SKM-1 (cell line): Measurements from ENCODE around the gene TVP23C.
"Not testable (repeated sequence)": the region's sequence is repeated elsewhere in the genome, so short reads cannot be mapped to it uniquely, and the experiment has no call there.

Experiments used
- DNase-seq: peaks from one replicate; lab custom pipeline; 2025; ENCODE audit not compliant: unreplicated experiment; lab: John Stamatoyannopoulos, UW

TVP23C gene

DNA sequence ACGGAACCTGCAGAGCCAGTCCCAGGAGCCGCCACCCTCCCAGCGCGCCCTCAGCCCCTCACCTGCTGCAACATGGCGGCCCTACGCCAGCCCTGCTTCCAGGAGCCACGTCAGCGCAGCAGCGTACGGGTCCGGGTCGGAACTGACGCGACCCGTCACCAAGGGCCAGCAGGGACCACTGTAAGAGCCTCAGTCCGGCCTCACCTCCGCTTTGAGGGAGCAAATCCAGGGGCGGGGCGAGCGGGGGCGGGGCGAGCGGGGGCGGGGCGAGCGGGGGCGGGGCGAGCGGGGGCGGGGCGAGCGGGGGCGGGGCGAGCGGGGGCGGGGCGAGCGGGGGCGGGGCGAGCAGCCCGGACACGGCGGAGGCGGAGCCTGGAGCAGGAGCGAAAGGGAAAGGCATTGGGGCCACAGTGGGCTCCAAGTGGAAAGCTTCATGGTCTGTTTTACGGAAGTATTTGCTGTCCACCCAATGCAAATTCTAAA, at the start of gene TVP23C:
Gene TVP23C (minus strand): TSS at position 109 of the 483 bp plus-strand sequence. CDS start 35 bp downstream, at position 74.
- peak; percentile 0 for DNase-seq

DNA sequence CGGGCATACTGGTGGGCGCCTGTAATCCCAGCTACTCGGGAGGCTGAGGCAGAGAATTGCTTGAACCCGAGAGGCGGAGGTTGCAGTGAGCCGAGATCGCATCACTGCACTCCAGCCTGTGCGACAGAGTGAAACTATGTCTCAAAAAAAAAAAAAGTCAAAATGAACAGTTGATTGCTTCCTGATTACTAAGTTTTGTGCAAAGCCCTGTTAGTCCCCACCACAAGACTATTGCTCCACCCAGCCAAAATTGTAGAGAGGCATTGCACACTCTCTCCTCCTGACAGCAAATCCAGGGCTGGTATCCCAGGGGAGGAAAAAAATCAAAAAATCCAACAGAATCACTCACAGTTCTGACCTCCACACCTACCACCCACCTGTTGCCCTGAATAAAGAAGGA, 29.7 kb upstream of the TVP23C start:
- DNase-seq = not testable (repeated sequence)

DNA sequence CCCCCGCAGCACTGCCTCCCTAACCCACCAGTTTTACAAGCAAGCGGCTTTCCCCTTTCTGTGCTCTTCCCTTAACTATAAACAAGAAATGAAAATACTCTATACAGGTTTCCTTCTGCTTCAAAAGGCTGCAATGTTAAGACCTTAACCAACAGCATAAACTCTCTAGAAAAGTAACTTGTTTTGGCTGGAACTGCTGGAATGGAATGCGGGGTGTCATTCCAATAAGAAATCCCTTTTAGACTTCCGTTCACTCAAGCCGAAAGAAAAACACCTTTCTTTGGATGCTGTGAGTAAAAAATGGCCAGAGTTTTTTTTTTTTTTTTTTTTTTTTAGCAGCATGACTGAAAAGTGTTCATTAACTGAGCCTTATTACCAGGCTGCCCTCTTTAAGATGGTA, 28.7 kb upstream of the TVP23C start:
- DNase-seq = not testable (repeated sequence)

DNA sequence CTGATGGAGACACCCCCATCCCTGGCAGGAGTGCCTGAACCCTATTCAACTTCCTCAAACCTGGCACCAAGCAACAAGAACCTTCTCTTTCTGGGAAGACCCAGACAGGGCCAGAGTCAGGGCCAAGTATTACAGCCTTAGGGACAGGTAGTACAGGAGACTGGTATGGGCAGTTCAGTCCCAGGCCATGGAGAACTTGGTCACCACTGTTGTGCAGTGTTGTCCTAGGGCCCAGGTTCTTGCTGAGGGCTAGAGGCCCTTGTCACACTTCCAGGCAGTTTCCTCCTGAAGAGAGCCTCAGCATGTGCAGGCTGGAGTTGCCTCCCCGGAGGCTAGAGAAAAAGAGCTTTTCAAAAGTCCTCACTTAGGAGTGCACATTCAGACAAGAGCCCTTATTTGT, 27.6 kb upstream of the TVP23C start:
- not testable (repeated sequence) for DNase-seq

DNA sequence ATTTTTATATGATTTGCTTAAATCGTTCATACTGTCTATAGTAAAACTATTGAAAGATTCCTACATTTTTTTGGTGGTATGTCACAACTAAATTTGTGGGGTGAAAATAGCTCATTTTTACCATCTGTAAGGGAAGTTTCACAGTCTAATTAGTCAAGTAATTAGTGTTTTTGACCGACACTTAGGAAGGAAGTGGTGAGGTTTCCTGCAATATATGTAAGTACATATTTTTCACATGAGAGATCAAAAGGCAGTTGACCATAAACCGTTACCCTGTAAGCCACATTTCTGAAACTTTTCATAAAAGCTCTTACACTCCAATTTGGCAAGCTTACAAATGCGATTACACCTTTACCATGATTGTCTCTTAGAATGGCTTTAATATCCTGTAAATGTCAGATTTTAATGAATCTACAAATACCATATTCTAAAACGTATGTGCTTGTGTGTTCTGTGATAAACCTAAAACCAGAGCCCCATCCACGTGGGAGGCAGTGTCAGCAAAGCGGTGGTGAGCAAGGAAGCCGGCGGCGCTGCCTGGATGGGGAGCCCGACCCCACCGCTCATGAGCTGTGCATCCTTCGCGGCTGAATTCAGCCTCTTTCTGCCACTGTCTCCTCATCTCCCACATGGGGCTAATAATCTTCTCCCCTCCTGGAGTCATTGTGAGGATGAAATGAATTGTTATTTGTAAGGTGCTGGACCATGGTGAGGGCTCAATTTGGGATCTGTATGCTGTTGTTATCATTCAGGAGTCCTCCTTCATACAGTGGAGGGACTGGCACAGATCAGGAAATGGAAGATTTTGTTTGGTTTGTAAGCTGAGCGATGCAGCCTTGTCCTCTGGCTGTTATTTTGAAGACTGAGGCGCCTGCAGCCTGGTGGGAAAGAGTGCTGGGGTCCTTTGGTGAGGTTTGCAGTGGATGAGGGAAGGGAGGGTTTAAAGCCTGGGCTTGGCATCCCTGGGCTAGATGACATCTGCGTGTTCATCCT, 26.6 kb upstream of the TVP23C start:
- DNase-seq = not testable (repeated sequence)

DNA sequence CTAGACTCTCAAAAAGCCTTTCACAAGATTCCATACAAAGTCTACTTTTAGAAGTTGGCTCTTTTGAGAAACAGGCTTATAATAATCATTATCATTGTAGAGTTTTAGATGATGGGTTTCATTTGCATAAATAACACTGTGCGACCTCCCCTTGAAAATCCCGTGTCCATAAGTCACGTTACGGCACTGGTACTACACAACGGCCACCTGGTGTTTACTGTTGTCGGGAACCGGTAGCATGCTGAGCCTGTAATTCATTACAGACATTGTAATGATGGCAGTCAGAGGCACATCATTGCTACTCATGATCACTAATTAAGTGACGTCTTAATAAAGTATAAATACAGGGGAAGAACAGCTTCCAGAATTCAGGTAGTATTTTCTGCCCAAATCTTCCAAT, 24.7 kb upstream of the TVP23C start:
- DNase-seq = not testable (repeated sequence)

DNA sequence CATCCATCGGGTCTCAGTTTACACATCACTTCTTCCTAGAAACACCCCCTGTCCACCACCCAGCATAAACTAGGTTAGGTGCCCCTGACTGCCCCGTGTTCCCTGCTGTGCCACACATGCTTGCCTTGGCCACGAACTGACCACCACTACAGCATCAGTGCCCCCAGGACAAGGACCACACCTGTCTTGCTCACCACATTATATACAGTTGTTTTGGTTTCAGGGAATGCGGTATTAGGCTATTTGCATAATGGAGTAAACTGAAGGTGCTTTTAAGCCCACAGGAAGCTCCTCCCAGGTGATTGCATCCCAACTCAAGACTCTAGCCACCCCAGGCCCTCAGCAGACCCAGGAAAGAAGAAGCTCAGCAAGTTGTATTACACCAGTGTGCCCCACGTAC, 20.0 kb upstream of the TVP23C start:
- not testable (repeated sequence) for DNase-seq

DNA sequence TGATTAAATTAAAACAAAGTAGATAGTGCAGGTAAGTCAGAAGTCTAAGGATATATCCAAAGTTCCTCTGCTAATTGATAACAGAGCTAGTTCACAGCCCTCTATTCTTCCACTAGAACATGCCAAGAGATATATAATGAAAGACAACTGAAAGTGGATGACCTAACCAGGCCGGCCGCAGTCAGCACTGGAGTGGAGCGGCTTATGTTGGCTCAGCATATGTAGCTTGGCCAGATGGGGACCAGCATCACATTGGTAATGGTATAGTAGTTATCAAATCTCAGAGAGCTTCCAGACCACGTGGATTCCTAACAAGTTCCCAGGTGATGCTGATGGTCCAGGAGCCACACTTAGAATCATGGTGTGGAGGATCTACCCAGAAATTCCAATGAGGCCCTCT, 18.2 kb upstream of the TVP23C start:
- DNase-seq = not testable (repeated sequence)

DNA sequence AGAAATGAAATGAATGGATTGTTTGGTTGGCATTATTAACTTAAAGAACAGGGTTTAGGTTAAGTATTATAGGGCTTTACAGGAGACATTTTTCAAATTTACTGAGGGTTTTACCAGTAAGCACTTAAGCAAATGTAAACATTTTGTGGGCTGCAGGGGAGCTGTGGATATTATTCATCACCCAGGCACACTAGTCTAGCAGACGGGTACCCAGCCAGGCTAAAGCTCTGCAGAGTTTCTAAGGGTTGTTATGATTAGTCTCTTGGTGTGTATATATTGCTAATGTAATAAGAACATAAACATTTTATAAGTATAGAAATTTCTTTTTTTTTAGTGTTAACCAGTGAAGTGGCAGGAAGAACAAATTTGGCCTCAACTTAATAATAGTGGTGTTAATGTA, 13.6 kb upstream of the TVP23C start:
- DNase-seq = not testable (repeated sequence)

DNA sequence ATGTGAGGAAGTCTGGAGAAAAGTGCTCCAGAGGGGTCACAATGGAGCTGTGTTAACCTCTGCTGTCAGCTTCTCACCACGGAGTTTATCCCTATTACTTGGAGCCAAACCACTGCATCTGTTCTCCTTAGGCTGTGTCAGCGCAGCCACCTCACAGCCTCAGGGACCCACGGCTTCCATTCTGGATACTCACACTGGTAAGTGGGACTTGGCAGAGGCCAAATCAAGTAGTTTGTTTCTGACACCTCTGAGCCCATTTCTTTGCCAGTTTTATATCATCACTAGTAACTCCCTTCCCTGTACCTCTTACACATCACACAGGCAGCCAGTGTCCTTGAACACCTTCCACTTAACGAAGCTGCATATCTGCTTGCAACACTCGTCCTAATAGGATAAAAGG, 11.4 kb upstream of the TVP23C start:
- DNase-seq = not testable (repeated sequence)

DNA sequence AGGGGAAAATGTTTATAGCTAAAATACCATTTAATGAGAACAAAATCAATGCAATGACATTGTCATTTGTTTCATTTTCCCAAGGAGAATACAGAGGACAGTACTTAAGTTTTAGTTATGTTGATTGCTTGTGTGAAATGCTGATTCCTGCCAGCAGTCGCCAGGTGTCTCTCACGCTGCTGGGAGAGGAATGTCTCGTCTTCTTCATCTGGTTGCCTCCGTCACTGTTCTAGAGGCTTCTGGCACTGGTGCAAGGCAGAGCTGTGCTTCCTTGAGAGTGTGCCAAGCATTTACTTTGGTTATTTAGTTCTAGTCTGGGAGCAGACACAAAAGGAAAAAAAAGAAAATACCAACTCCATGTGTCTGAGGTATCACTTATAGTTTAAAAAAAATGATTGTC, 10.6 kb upstream of the TVP23C start:
- not testable (repeated sequence) for DNase-seq

DNA sequence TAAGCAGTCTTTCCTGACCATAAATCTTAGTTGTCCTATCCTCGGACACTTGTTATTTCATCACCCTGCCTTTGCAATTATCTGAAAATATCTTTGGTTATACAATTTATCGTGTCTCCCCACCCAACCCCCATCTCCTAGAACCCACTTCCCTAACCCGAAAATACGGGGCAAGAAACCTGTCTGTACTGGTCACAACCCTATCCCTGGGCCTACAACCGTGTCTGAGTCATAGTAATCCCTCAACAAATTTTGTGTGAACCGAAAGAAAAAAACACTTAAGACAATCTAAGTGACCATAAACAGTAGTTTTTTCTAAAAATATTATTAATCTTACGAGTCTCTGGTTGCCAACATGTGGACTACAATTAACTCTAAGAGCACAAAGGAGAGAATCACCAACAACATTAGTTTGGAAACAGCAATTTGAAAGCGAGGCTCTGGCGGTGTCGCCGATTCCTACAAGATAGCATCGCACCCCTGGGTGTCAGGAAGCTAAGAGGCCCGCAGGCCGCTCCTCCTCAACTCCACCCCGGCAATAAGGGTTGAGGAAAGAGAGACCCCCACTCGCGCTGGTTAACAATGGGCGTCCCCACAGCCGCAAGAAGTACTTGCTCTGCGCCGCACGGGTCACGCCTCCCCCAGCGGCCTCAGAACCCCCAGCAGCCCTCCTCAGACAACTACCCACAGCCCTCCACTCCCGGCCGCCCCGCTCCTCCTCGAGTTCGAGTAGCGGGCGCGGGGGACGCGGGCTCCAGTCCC, 489 bp downstream of the TVP23C start:
- DNase-seq = not testable (repeated sequence)

DNA sequence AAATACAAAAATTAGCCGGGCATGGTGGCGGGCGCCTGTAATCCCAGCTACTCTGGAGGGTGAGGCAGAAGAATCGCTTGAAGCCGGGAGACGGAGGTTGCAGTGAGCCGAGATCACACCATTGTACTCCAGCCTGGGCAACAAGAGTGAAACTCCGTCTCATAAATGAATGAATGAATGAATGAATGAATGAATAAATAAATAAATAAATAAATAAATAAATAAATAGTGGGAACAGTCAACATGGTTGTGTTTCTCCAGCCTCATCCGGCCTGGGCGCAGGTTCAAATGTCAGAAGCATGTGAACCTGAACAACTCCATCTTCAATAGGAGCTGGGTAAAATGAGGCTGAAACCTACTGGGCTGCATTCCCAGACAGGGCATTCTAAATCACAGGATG, 1.8 kb downstream of the TVP23C start:
- DNase-seq = not testable (repeated sequence)

DNA sequence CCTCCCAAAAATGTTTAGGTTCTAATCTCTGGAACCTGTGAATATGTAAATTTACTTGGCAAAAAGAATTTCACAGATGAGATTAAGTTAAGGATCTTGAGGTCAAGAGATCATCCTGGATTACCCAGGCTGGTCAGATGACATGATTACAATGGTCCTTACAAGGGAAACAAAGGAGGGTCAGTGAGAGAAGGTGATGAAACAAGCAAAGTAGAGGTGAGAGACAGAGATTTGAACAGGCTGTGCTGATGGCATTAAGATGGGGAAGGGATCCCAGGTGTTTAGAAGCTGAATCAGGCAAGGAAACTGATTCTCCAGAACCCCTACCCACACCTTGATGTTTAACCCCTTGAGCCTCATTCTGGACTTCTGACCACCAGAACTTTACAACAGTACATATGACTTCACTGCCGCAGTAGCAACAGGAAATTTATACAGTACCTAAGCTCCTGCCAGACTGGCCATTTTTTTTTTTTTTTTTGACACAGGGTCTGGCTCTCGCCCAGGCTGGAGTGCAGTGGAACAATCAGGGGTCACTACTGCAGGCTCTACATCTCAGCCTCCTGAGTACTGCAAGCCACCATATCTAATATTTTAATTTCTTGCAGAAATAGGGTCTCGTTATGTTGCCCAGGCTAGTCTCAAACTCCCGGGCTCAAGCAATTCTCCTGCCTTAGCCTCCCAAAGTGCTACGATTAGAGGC, 4.7 kb downstream of the TVP23C start:
- DNase-seq = not testable (repeated sequence)

DNA sequence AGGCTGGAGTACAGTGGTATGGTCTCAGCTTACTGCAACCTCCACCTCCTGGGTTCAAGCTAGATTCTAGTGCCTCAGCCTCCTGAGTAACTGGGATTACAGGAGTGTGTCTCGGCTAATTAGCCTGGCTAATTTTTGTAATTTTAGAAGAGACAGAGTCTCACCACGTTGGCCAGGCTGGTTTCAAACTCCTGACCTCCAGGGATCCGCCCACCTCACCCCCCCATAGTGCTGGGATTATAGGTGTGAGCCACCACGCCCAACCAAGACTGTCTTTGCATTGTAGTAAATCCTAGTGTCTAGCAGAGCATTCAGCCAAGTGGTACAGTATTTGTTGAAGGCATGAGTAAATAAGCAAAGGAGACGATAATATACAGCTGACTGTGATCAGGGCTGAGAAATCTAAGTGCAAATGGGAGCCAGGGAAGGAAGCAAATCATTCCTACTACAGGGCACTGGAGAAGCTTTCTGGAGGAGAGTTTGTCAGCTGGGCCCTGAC, 5.9 kb downstream of the TVP23C start:
- not testable (repeated sequence) for DNase-seq

DNA sequence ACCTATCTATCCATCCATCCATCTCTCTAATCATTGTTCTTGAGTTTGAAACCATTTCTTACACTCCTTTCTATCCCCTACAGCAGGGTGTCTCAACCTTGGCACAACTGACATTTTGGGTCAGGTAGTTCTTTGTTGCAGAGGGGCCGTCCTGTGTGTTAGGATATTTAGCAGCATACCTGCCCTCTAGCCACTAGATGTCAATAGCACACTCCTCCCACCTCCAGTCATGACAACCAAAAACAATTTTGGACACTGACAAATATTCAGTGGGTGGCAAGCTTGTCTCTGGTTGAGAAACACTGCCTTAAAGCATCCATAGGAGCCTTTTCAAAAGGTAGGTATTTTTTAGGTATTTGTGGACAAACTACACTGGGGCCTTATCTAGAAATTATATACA, 10.4 kb downstream of the TVP23C start:
- not testable (repeated sequence) for DNase-seq

DNA sequence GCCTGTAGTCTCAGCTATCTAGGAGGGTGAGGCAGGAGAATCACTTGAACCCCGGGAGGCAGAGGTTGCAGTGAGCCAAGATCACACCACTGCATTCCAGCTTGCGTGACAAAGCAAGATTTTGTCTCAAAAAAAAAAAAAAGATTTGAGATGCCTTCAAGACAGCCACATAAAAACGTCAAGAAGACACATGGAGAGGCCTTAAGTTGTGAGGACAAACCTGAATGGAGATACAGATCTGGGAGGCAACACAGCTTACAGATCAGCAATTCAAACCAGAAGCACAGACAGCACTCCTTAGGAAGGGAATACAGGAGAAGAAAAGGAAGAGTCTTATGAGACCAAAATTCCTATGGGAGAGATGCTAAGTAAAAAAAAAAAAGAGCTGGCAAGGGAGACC, 13.7 kb downstream of the TVP23C start:
- DNase-seq = not testable (repeated sequence)

DNA sequence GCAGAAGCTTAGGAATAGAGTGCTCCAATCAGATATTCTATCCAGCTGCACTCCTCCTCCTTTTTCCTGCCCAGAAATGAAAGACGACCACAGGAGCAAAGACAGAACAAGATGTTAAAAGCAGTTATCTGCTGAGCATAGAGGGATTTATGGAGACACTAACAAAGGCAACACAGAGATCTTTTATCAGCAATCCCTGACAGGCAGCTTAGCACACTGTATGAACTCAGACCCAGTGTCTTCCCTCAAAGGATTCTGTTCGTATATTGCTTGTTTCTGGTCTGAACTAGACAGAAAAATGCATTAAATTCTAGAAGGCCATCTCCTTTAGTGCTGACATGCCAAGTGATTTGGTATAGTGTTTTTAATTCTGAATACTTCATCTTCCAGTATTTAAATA, 16.7 kb downstream of the TVP23C start:
- DNase-seq = not testable (repeated sequence)

DNA sequence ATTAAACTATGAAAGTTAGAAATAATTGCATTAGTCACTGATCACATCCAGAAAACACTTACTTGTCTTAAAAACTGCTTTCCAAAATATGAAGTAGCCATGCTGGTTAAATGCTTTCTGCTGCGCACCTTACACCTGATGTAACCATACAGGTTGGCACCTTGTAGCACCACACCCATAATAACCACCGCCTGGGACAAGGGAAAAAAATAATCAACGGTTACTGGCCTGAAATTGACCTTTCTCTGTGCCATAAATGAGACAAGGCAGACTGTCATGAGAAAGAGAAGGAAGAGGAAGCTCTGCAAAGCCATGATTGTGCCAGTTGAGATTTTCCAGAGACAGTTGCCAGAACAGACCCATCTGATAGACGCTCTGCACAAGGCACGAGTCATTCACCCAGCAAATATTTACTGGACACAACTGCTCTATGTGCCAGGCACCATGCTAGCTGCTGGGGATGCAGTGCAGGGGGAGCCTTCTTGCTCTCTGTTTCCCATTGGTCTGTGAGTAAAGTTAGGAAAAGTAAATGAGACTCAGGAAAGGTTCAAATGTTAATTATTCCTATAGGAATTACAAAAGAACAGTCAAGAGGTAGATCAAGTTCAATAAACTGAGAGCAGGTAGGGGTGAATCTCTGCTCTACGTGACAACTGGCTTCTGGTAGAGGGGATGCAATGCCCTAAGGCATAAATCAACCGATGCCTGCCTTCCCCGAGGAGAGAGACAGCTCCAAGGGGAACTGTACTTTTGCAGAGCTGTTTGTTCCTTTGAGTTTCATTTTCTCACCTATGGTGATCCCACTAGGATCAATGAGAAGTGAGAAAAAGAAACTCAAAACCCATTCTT, 22.7 kb downstream of the TVP23C start:
- DNase-seq = not testable (repeated sequence)

DNA sequence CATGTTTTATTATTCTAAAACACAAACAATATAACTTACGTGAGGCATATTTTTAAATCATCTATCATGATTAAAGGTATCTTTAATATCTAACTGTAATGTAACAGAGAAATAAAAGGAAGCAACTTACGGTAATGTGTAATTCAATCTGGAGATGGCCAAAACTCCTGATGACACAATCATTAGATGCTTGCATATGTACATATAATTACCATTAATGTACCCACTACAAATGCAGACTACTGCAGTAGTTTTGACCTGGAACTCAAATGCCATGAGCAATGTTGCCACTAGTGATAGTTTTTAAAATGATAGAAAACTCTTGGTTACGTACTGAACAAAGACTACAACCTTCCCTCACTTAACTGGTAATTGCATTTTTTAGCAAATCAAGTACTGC, 30.2 kb downstream of the TVP23C start:
- DNase-seq = not testable (repeated sequence)
